ENCODE results near the gene SEC31A. TPM values are rescaled to one million over a fixed set of nuclear protein-coding genes. Genes with fewer than 3 reads are reported as not detected.

Gene SEC31A
- total and polyA plus RNA-seq, 2 of the 4 experiments (the other 2 are of a cell fraction): 278 to 366 TPM

DNA sequence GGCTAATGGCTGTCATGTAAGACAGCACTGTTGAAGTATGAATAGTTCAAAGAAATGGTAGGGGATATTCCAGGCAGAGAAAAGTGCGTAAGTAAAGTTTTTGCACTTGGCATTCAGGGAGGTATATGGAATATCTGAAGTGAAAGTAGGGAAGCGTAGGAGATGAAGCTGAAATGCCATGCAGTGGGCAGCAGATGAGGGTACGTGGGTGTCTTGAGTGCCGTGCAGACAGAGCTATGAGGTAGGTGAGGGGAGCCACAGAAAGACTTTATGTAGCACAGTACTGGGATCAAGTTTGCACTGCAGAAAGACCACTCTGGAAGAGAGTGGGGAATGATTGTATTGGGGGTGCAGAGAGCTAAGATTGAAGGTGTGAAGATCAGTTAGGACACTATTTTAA is 87.2 kb downstream of the SEC31A start:
- Histone ChIP-seq H2BK5ac (ENCODE audit: low read depth, low read length, poor library complexity, severe bottlenecking) (no peak overlapping the region), H3K4ac (ENCODE audit: low read depth, low read length) (no peak overlapping the region), H3K4me2 (ENCODE audit: low read depth, low read length) (no peak overlapping the region), H3K36me3 (ENCODE audit: control insufficient read depth, insufficient read depth, low read length) (no peaks in the 10 kb centered on the region), H3K18ac (ENCODE audit: low read depth, low read length) (no peak overlapping the region), H3K14ac (replicated peaks; ENCODE audit: low read depth, low read length) (no peak overlapping the region), H4K5ac (ENCODE audit: low read depth, low read length) (no peak overlapping the region), H3K9me1 (ENCODE audit: insufficient read depth, low read length) (no peaks in the 10 kb centered on the region), H2BK15ac (ENCODE audit: low read depth, low read length) (no peak overlapping the region), H3K9ac (ENCODE audit: low read depth, low read length) (no peak overlapping the region), H3K27ac (ENCODE audit: insufficient read depth, low read length) (no peak overlapping the region), H3K9me3 (ENCODE audit: control insufficient read depth, insufficient read depth, low read length) (no peaks in the 10 kb centered on the region), H2AFZ (replicated peaks; ENCODE audit: low read length, poor library complexity) (no peak overlapping the region), H3K79me1 (ENCODE audit: low read depth in 1 of 2, low read length in 2 of 2) (no peaks in the 10 kb centered on the region), H3K4me3 (ENCODE audit: insufficient read depth, low read depth, low read length) (no peak overlapping the region), H4K91ac (ENCODE audit: insufficient read depth, low read depth, low read length) (no peak overlapping the region), H2BK120ac (ENCODE audit: low read depth, low read length) (no peak overlapping the region), H2AK5ac (ENCODE audit: low read depth, low read length) (no peak overlapping the region), H2BK20ac (ENCODE audit: low read depth, low read length) (no peak overlapping the region), H3K4me1 (ENCODE audit: control insufficient read depth, insufficient read depth, low read length) (peaks cover 2% of the 10 kb centered on the region; the same call in 1 of the 2 replicates), H3K27me3 (ENCODE audit: control insufficient read depth, insufficient read depth, low read length) (peaks cover 5% of the 10 kb centered on the region), H3K23ac (ENCODE audit: low read depth, low read length) (no peak overlapping the region), H2AK9ac (replicated peaks; ENCODE audit: low read depth, low read length, poor library complexity) (no peak overlapping the region), H4K20me1 (ENCODE audit: insufficient read depth, low read length) (no peaks in the 10 kb centered on the region), H4K8ac (ENCODE audit: low read depth in 2 of 2, low read length in 2 of 2) (no peak overlapping the region), H3K56ac (ENCODE audit: extremely low read depth, insufficient read depth, low read length) (no peak overlapping the region)
- dilution Hi-C loops (cut with HindIII; ENCODE audit: low sequenced_read_pairs, unreplicated experiment) (no loop called here), in situ Hi-C loops (cut with MboI; ENCODE audit: low sequenced_read_pairs) (no loop called here), intact Hi-C loops (cut with micrococcal nuclease) (loop anchor here (2.0 kb wide), 1 partner anchor 341 kb away; no protein-coding TSS in a partner anchor)
- BruUV-seq (replicated peaks): no TSS peak
- ChIA-PET POLR2A (ENCODE audit: unreplicated experiment) (no interaction called here), CTCF (interaction anchor here (0.7 to 1.6 kb wide), 2 partner anchors 332 to 1635 kb away, joined by 3 to 5 read pairs; no protein-coding TSS in a partner anchor)
- DNase-seq (no peak), ATAC-seq (ENCODE audit: low read depth) (no peak)
- TF ChIP-seq RFX5 (IDR thresholded peaks at IDR 0.05; ENCODE audit: low read depth, low read length): no peak
- no peak for TF ChIP-seq BHLHE40 (IDR thresholded peaks at IDR 0.05; ENCODE audit: low read depth, low read length)
- no peak for TF ChIP-seq MAZ (IDR thresholded peaks at IDR 0.05; ENCODE audit: borderline replicate concordance, low read depth, low read length)
- TF ChIP-seq SMC3 (IDR thresholded peaks at IDR 0.05; ENCODE audit: low read depth, low read length): no peak
- TF ChIP-seq, protein P1, sequence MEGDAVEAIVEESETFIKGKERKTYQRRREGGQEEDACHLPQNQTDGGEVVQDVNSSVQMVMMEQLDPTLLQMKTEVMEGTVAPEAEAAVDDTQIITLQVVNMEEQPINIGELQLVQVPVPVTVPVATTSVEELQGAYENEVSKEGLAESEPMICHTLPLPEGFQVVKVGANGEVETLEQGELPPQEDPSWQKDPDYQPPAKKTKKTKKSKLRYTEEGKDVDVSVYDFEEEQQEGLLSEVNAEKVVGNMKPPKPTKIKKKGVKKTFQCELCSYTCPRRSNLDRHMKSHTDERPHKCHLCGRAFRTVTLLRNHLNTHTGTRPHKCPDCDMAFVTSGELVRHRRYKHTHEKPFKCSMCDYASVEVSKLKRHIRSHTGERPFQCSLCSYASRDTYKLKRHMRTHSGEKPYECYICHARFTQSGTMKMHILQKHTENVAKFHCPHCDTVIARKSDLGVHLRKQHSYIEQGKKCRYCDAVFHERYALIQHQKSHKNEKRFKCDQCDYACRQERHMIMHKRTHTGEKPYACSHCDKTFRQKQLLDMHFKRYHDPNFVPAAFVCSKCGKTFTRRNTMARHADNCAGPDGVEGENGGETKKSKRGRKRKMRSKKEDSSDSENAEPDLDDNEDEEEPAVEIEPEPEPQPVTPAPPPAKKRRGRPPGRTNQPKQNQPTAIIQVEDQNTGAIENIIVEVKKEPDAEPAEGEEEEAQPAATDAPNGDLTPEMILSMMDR (conservative IDR thresholded peaks at IDR 0.05; ENCODE audit: low read depth, low read length): no peak
- TF ChIP-seq MXI1 (IDR thresholded peaks at IDR 0.05; ENCODE audit: borderline replicate concordance, low read depth, low read length): no peak
- no peak for TF ChIP-seq NFE2L2 (IDR thresholded peaks at IDR 0.05; ENCODE audit: low read depth, low read length)
- TF ChIP-seq, protein P2, sequence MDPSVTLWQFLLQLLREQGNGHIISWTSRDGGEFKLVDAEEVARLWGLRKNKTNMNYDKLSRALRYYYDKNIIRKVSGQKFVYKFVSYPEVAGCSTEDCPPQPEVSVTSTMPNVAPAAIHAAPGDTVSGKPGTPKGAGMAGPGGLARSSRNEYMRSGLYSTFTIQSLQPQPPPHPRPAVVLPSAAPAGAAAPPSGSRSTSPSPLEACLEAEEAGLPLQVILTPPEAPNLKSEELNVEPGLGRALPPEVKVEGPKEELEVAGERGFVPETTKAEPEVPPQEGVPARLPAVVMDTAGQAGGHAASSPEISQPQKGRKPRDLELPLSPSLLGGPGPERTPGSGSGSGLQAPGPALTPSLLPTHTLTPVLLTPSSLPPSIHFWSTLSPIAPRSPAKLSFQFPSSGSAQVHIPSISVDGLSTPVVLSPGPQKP (IDR thresholded peaks at IDR 0.05; ENCODE audit: borderline replicate concordance, low read depth, low read length): no peak
- no peak for TF ChIP-seq RAD21 (IDR thresholded peaks at IDR 0.05; ENCODE audit: low read length)
- no peak for TF ChIP-seq RCOR1 (IDR thresholded peaks at IDR 0.05; ENCODE audit: insufficient replicate concordance, low read length)
- TF ChIP-seq CHD1 (IDR thresholded peaks at IDR 0.05; ENCODE audit: low read depth, low read length): no peak
- no peak for TF ChIP-seq CEBPB (IDR thresholded peaks at IDR 0.05; ENCODE audit: low read depth, low read length)
- WGBS, 2 experiments (ENCODE audit: extremely low coverage in 2 of 2, insufficient read length in 1 of 2): 85% methylated on average over 3 of the region's 4 CpGs; no CpG with 5 or more reads in 1 of the 2 experiments

Measured in IMR-90 (cell line).